NCI-H128 (cell line): Measurements from ENCODE around the gene ARID4A.
"Not testable (repeated sequence)": the region's sequence is repeated elsewhere in the genome, so short reads cannot be mapped to it uniquely, and the experiment has no call there.

Experiments
- DNase-seq: peaks from one replicate; lab custom pipeline; 2025; ENCODE audit not compliant: unreplicated experiment; lab: John Stamatoyannopoulos, UW

Gene ARID4A

GRCh38 chr14:58356268-58356667 is 57.9 kb downstream of the ARID4A start:
- DNase-seq, result no peak

GRCh38 chr14:58362272-58362671 is 63.9 kb downstream of the ARID4A start:
- DNase-seq, result not testable (repeated sequence)

- peak; percentile 6 for DNase-seq
Measured at GRCh38 chr14:58362798-58363412, 64.5 kb downstream of the ARID4A start.

GRCh38 chr14:58364316-58364715 is 66.0 kb downstream of the ARID4A start:
- DNase-seq, result no peak

- DNase-seq, result no peak
Measured at GRCh38 chr14:58367296-58367695, 68.9 kb downstream of the ARID4A start.

- DNase-seq, result no peak
Measured at GRCh38 chr14:58368956-58369355, 70.6 kb downstream of the ARID4A start.

GRCh38 chr14:58376791-58377190 is 78.4 kb downstream of the ARID4A start:
- no peak for DNase-seq

- no peak for DNase-seq
Measured at GRCh38 chr14:58390830-58391229, 92.5 kb downstream of the ARID4A start.

GRCh38 chr14:58395562-58395811 is 97.1 kb downstream of the ARID4A start:
- no peak for DNase-seq

GRCh38 chr14:58395812-58396788 is 97.7 kb downstream of the ARID4A start, which contains the start of gene TOMM20L:
TOMM20L (plus strand) TSS chr14:58395930; CDS start chr14:58395958, 28 bp downstream.
- DNase-seq, result peak; percentile 6

- DNase-seq, result no peak
Measured at GRCh38 chr14:58397156-58397555, 98.8 kb downstream of the ARID4A start.

GRCh38 chr14:58398495-58398894 is 100.1 kb downstream of the ARID4A start:
- DNase-seq, result no peak

- DNase-seq, result no peak
Measured at GRCh38 chr14:58398895-58399294, 100.5 kb downstream of the ARID4A start.

GRCh38 chr14:58401587-58401986 is 103.2 kb downstream of the ARID4A start:
- DNase-seq, result no peak

GRCh38 chr14:58408681-58409215 is 110.4 kb downstream of the ARID4A start:
- DNase-seq, result no peak

GRCh38 chr14:58414845-58415244 is 116.5 kb downstream of the ARID4A start:
- DNase-seq, result no peak

- DNase-seq, result no peak
Measured at GRCh38 chr14:58415636-58416547, 117.5 kb downstream of the ARID4A start.

GRCh38 chr14:58416934-58417333 is 118.6 kb downstream of the ARID4A start:
- DNase-seq, result not testable (repeated sequence)
